ENCODE data around the gene HADH.
"Not testable (repeated sequence)": the region's sequence is repeated elsewhere in the genome, so short reads cannot be mapped to it uniquely, and the experiment has no call there.

The HADH gene

GRCh38 chr4:107956011-107956410 lies 33.7 kb upstream of the HADH start:
- Histone ChIP-seq H2AFZ (no peak overlapping the region), H3K79me2 (no peaks in the 10 kb centered on the region)

GRCh38 chr4:107966903-107967302 lies 22.8 kb upstream of the HADH start:
- no peak overlapping the region for H3K4me3 ChIP-seq (ENCODE audit: low read depth, low read length)
- H3K9ac ChIP-seq = no peak overlapping the region
- no peaks in the 10 kb centered on the region for H3K9me3 ChIP-seq (ENCODE audit: control insufficient read depth, low read length)
- H3K4me2 ChIP-seq (ENCODE audit: low read length) = no peak overlapping the region
- H3K27me3 ChIP-seq (ENCODE audit: control insufficient read depth, insufficient read depth, low read length) = no peaks in the 10 kb centered on the region
- H3K27ac ChIP-seq = no peak overlapping the region
- TF ChIP-seq CTCF (IDR thresholded peaks at IDR 0.05) = no peak
- H2AFZ ChIP-seq = no peak overlapping the region
- no peaks in the 10 kb centered on the region for H3K36me3 ChIP-seq (ENCODE audit: control insufficient read depth, insufficient read depth, low read length)
- H3K79me2 ChIP-seq = no peaks in the 10 kb centered on the region
- no peaks in the 10 kb centered on the region for H3K4me1 ChIP-seq

More at GRCh38 chr4:107956011-107956410, 33.7 kb upstream of the HADH start:
- Histone ChIP-seq H3K27ac (no peak overlapping the region), H3K27me3 (ENCODE audit: control insufficient read depth, insufficient read depth, low read length) (no peaks in the 10 kb centered on the region), H3K9ac (no peak overlapping the region), H3K4me1 (no peaks in the 10 kb centered on the region), H3K4me3 (ENCODE audit: low read depth, low read length) (no peak overlapping the region), H3K36me3 (ENCODE audit: control insufficient read depth, insufficient read depth, low read length) (no peaks in the 10 kb centered on the region), H3K9me3 (ENCODE audit: control insufficient read depth, low read length) (no peaks in the 10 kb centered on the region), H3K4me2 (ENCODE audit: low read length) (no peak overlapping the region)
- TF ChIP-seq CTCF (IDR thresholded peaks at IDR 0.05) = no peak

- not testable (repeated sequence) for H3K4me3 ChIP-seq (ENCODE audit: low read depth, low read length); H3K4me2 ChIP-seq (ENCODE audit: low read length); H3K9me3 ChIP-seq (ENCODE audit: control insufficient read depth, low read length); H3K36me3 ChIP-seq (ENCODE audit: control insufficient read depth, insufficient read depth, low read length); H2AFZ ChIP-seq; H3K79me2 ChIP-seq; H3K27me3 ChIP-seq (ENCODE audit: control insufficient read depth, insufficient read depth, low read length); H3K27ac ChIP-seq; H3K4me1 ChIP-seq; H3K9ac ChIP-seq
Measured at GRCh38 chr4:107967519-107967918, 22.2 kb upstream of the HADH start.

- H3K79me2 ChIP-seq; H3K27me3 ChIP-seq (ENCODE audit: control insufficient read depth, insufficient read depth, low read length); H3K9me3 ChIP-seq (ENCODE audit: control insufficient read depth, low read length); H3K4me1 ChIP-seq; H3K27ac ChIP-seq; H3K9ac ChIP-seq; H3K4me3 ChIP-seq (ENCODE audit: low read depth, low read length); H3K36me3 ChIP-seq (ENCODE audit: control insufficient read depth, insufficient read depth, low read length); H2AFZ ChIP-seq; H3K4me2 ChIP-seq (ENCODE audit: low read length): not testable (repeated sequence)
Measured at GRCh38 chr4:107967921-107968320, 21.8 kb upstream of the HADH start.

- Histone ChIP-seq H3K4me3 (ENCODE audit: low read depth, low read length) (no peak overlapping the region), H2AFZ (no peak overlapping the region), H3K27me3 (ENCODE audit: control insufficient read depth, insufficient read depth, low read length) (no peaks in the 10 kb centered on the region), H3K79me2 (no peaks in the 10 kb centered on the region), H3K27ac (no peak overlapping the region), H3K9ac (no peak overlapping the region), H3K9me3 (ENCODE audit: control insufficient read depth, low read length) (no peaks in the 10 kb centered on the region), H3K4me2 (ENCODE audit: low read length) (no peak overlapping the region), H3K36me3 (ENCODE audit: control insufficient read depth, insufficient read depth, low read length) (no peaks in the 10 kb centered on the region), H3K4me1 (no peaks in the 10 kb centered on the region)
- TF ChIP-seq CTCF (IDR thresholded peaks at IDR 0.05) = no peak
Measured at GRCh38 chr4:107970063-107970798, 19.5 kb upstream of the HADH start.

- TF ChIP-seq CTCF (IDR thresholded peaks at IDR 0.05) = no peak
- Histone ChIP-seq H3K36me3 (ENCODE audit: control insufficient read depth, insufficient read depth, low read length) (no peaks in the 10 kb centered on the region), H3K27ac (no peak overlapping the region)
Measured at GRCh38 chr4:107972605-107973004, 17.1 kb upstream of the HADH start.

More at GRCh38 chr4:107972605-107973004, 17.1 kb upstream of the HADH start:
- Histone ChIP-seq H2AFZ (no peak overlapping the region), H3K4me1 (no peaks in the 10 kb centered on the region), H3K79me2 (no peaks in the 10 kb centered on the region), H3K9ac (no peak overlapping the region), H3K27me3 (ENCODE audit: control insufficient read depth, insufficient read depth, low read length) (no peaks in the 10 kb centered on the region), H3K9me3 (ENCODE audit: control insufficient read depth, low read length) (no peaks in the 10 kb centered on the region), H3K4me2 (ENCODE audit: low read length) (no peak overlapping the region), H3K4me3 (ENCODE audit: low read depth, low read length) (no peak overlapping the region)
